HCT116 (cell line): Measurements from ENCODE around the gene GAD2. TPM values are rescaled to one million over a fixed set of nuclear protein-coding genes. Genes with fewer than 3 reads are reported as not detected.

ENCODE experiments used
- ATAC-seq: fragments of 200-7000 bp; cut with Tn5 transposase; 2 replicates; pipeline ENCODE4 v1.9.1; 2020; ENCODE audit warnings: mild to moderate bottlenecking, moderate library complexity
- BruUV-seq: library from RNA; stranded (reverse); fragments of 400-500 nt; replicated peaks from 2 replicates; lab custom pipeline; 2021; lab: Mats Ljungman, UMichigan
- CTCF ChIA-PET: fragments of 300-600 bp; sonication (Branson Sonifier 250); formaldehyde crosslinking; loops from one replicate; lab custom pipeline; 2021; ENCODE audit warnings: antibody characterized with exemption; lab: Charles Lee
- POLR2A ChIA-PET: fragments of 300-600, 350-600 bp; sonication (Branson Sonifier 250); formaldehyde crosslinking; loops from one replicate; lab custom pipeline; 2021; ENCODE audit warnings: antibody characterized with exemption; lab: Charles Lee
- RAD21 ChIA-PET, 2 experiments: fragments of 300-600 bp; sonication (Branson Sonifier 250); formaldehyde crosslinking; loops; one replicate each; lab custom pipeline; 2023; ENCODE audit warnings: low total read pairs in 2 of 2; ENCODE audit not compliant: uncharacterized antibody in 2 of 2, unreplicated experiment in 2 of 2, low non-redundant PET in 1 of 2; lab: Charles Lee
- DNase-seq: peaks from one replicate; pipeline ENCODE4 v3.0.0-alpha.2; 2010; ENCODE audit warnings: low read depth, low spot score
- H2AFZ ChIP-seq: fragments of 200-600 bp; shearing (Covaris generic), sonication (generic); 2 replicates; pipeline ENCODE4 v1.6.1; 2017; ENCODE audit warnings: low read depth, mixed run types, mixed read lengths, antibody characterized with exemption, low read length; ENCODE audit not compliant: poor library complexity, severe bottlenecking
- H3K27ac ChIP-seq: 2 replicates; pipeline ENCODE4 v1.5.1; 2012; ENCODE audit warnings: low read depth, low read length
- H3K27me3 ChIP-seq: fragments of 200-600 bp; sonication (generic); 2 replicates; pipeline ENCODE4 v1.6.1; 2016; ENCODE audit warnings: mixed run types, low read length, mixed read lengths; ENCODE audit not compliant: insufficient read depth
- H3K36me3 ChIP-seq, 2 experiments: fragments of 200-500 bp in 1 of 2; fragments of 200-600 bp in 1 of 2; sonication (Bioruptor generic) in 1 of 2; sonication (generic) in 1 of 2; 2 replicates each; pipeline versions ENCODE4 v1.5.1 to v1.6.1; 2014 to 2016; ENCODE audit warnings: low read length in 2 of 2, inconsistent platforms in 1 of 2, mixed read lengths in 1 of 2, mixed run types in 1 of 2; ENCODE audit not compliant: insufficient read depth in 2 of 2, control insufficient read depth in 1 of 2
- H3K4me1 ChIP-seq, 2 experiments: fragments of 200-600 bp in 1 of 2; sonication (generic) in 1 of 2; 2 replicates each; pipeline versions ENCODE4 v1.5.1 to v1.6.1; 2012 to 2017; ENCODE audit warnings: low read length in 2 of 2, inconsistent platforms in 1 of 2, mild to moderate bottlenecking in 1 of 2, mixed read lengths in 1 of 2, mixed run types in 1 of 2, moderate library complexity in 1 of 2; ENCODE audit not compliant: insufficient read depth in 2 of 2, control insufficient read depth in 1 of 2
- H3K4me2 ChIP-seq: fragments of 200-600 bp; sonication (generic); 2 replicates; pipeline ENCODE4 v1.6.1; 2017; ENCODE audit warnings: mixed run types, low read length, mixed read lengths
- H3K4me3 ChIP-seq, 2 experiments: fragments of 200-600 bp in 1 of 2; sonication (generic) in 1 of 2; replicated peaks in 1 of 2; 2 replicates each; pipeline ENCODE4 v1.5.1; 2011 to 2016; ENCODE audit warnings: low read length in 2 of 2, control low read depth in 1 of 2, low read depth in 1 of 2, mild to moderate bottlenecking in 1 of 2, mixed read lengths in 1 of 2, mixed run types in 1 of 2
- H3K79me2 ChIP-seq: fragments of 200-600 bp; sonication (generic); 2 replicates; pipeline ENCODE4 v1.6.1; 2017; ENCODE audit warnings: mild to moderate bottlenecking, mixed run types, low read length, moderate library complexity, mixed read lengths; ENCODE audit not compliant: insufficient read depth
- H3K9ac ChIP-seq: fragments of 200-600 bp; sonication (generic); 2 replicates; pipeline ENCODE4 v1.6.1; 2016; ENCODE audit warnings: low read length, mixed read lengths
- H3K9me2 ChIP-seq: fragments of 200-600 bp; sonication (generic), shearing (Covaris generic); 2 replicates; pipeline ENCODE4 v1.6.1; 2017; ENCODE audit warnings: mixed run types, mild to moderate bottlenecking, moderate library complexity; ENCODE audit not compliant: insufficient read depth
- H3K9me3 ChIP-seq, 2 experiments: fragments of 200-500 bp in 1 of 2; fragments of 200-600 bp in 1 of 2; sonication (Bioruptor generic) in 1 of 2; sonication (generic) in 1 of 2; 2 replicates each; pipeline ENCODE4 v1.6.1; 2014 to 2017; ENCODE audit warnings: low read length in 2 of 2, mixed read lengths in 2 of 2, inconsistent platforms in 1 of 2, low read depth in 1 of 2, mild to moderate bottlenecking in 1 of 2, mixed run types in 1 of 2, moderate library complexity in 1 of 2; ENCODE audit not compliant: control insufficient read depth in 1 of 2, insufficient read depth in 1 of 2
- H4K20me1 ChIP-seq: fragments of 200-600 bp; sonication (generic), shearing (Covaris generic); 2 replicates; pipeline ENCODE4 v1.6.1; 2017; ENCODE audit warnings: mixed run types, mild to moderate bottlenecking, moderate library complexity; ENCODE audit not compliant: insufficient read depth
- CEBPB ChIP-seq: IDR thresholded peaks from 2 replicates; pipeline ENCODE4 v1.6.1; 2012; ENCODE audit warnings: low read depth
- EGR1 ChIP-seq: IDR thresholded peaks from 2 replicates; pipeline ENCODE4 v1.6.1; 2012; ENCODE audit warnings: low read depth
- ELF1 ChIP-seq: IDR thresholded peaks from 2 replicates; pipeline ENCODE4 v1.6.1; 2012; ENCODE audit warnings: low read depth, borderline replicate concordance
- EZH2 ChIP-seq: fragments of 200-600 bp; sonication (generic); IDR thresholded peaks from 2 replicates; pipeline ENCODE4 v1.6.1; 2017; ENCODE audit warnings: antibody characterized with exemption, mixed run types
- EZH2phosphoT487 ChIP-seq: fragments of 200-600 bp; IDR thresholded peaks from 2 replicates; pipeline ENCODE4 v1.6.1; 2018; ENCODE audit warnings: antibody characterized with exemption, borderline replicate concordance
- JUND ChIP-seq: IDR thresholded peaks from 2 replicates; pipeline ENCODE4 v1.6.1; 2012
- POLR2A ChIP-seq: IDR thresholded peaks from 2 replicates; pipeline ENCODE4 v1.7.0; 2011; ENCODE audit warnings: borderline replicate concordance; ENCODE audit not compliant: insufficient read depth, insufficient read length; ENCODE audit errors: extremely low read depth
- POLR2AphosphoS5 ChIP-seq: IDR thresholded peaks from 2 replicates; pipeline ENCODE4 v1.6.1; 2011; ENCODE audit warnings: mild to moderate bottlenecking, low read depth, low read length, moderate library complexity
- RAD21 ChIP-seq: IDR thresholded peaks from 2 replicates; pipeline ENCODE4 v1.6.1; 2012; ENCODE audit warnings: low read depth, mild to moderate bottlenecking
- SIN3A ChIP-seq: IDR thresholded peaks from 2 replicates; pipeline ENCODE4 v1.6.1; 2012; ENCODE audit warnings: low read depth
- SP1 ChIP-seq: IDR thresholded peaks from 2 replicates; pipeline ENCODE4 v1.6.1; 2012; ENCODE audit warnings: low read depth
- SRF ChIP-seq: IDR thresholded peaks from 2 replicates; pipeline ENCODE4 v1.6.1; 2012; ENCODE audit warnings: low read depth
- TCF7L2 ChIP-seq: IDR thresholded peaks from 2 replicates; pipeline ENCODE4 v1.7.0; 2011; ENCODE audit warnings: borderline replicate concordance, inconsistent platforms; ENCODE audit not compliant: insufficient read depth, insufficient read length; ENCODE audit errors: extremely low read depth
- YY1 ChIP-seq: IDR thresholded peaks from 2 replicates; pipeline ENCODE4 v1.6.1; 2011; ENCODE audit warnings: low read length, low read depth, moderate library complexity, mild to moderate bottlenecking; ENCODE audit not compliant: insufficient replicate concordance; ENCODE audit errors: extremely low read depth
- ZFX ChIP-seq: fragments of 450-650 bp; IDR thresholded peaks from 2 replicates; pipeline ENCODE4 v1.6.1; 2017
- intact Hi-C: fragments of 100-400 bp; cut with micrococcal nuclease; formaldehyde crosslinking; loops from 2 replicates; pipeline ENCODE4 v1.10.0; 2022
- total RNA-seq: library from RNA; stranded (reverse); gene quantifications from one replicate; pipeline ENCODE4 v1.2.1, GENCODE V29; 2021; ENCODE audit not compliant: unreplicated experiment
- TF ChIP-seq, protein P1 (sequence below), 3 experiments: fragments of 200-600 bp in 1 of 3; sonication (generic) in 1 of 3; IDR thresholded peaks in 2 of 3; conservative IDR thresholded peaks in 1 of 3; 2 replicates each; pipeline ENCODE4 v1.5.1; 2012 to 2017; ENCODE audit warnings: low read depth in 2 of 3, low read length in 2 of 3, antibody characterized with exemption in 1 of 3, borderline replicate concordance in 1 of 3, control low read depth in 1 of 3, mild to moderate bottlenecking in 1 of 3, mixed read lengths in 1 of 3, mixed run types in 1 of 3, moderate library complexity in 1 of 3; ENCODE audit not compliant: insufficient read depth in 1 of 3
- TF ChIP-seq, protein P2 (sequence below): IDR thresholded peaks from 2 replicates; pipeline ENCODE4 v1.6.1; 2012
- TF ChIP-seq, protein P3 (sequence below): IDR thresholded peaks from 2 replicates; pipeline ENCODE4 v1.6.1; 2012
- TF ChIP-seq, protein P4 (sequence below): IDR thresholded peaks from 2 replicates; pipeline ENCODE4 v1.6.1; 2012; ENCODE audit warnings: low read depth
- TF ChIP-seq, protein P5 (sequence below): IDR thresholded peaks from 2 replicates; pipeline ENCODE4 v1.6.1; 2011; ENCODE audit warnings: mild to moderate bottlenecking, low read length, moderate library complexity; ENCODE audit not compliant: insufficient replicate concordance; ENCODE audit errors: extremely low read depth

The GAD2 gene
- total RNA-seq, 1 experiment from 2014 or later: not detected

DNA sequence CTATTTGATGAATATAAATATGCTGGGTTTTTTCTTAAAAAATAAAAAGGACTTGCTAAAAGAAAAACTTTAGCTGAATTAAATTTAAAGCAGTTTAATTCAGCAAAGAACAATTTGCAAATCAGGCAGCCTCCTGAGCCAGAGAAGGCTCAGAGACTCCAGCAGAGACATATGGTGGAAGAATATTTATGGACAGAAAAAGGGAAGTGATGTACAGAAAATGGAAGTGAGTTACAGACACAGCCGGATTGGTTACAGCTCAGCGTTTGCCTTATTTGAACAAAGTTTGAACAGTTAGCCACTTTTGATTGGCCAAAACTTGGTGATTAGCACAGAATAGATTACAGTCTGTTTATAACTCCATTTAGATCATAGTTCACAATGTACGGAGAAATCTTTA is 110.3 kb downstream of the GAD2 start:
- no peaks in the 10 kb centered on the region for H3K9me3 ChIP-seq
- H4K20me1 ChIP-seq: no peaks in the 10 kb centered on the region
- BruUV-seq: no TSS peak
- H3K4me1 ChIP-seq: peaks cover 4 to 8% of the 10 kb centered on the region in 2 experiments; a peak in 3 of 4 replicates
- CTCF ChIA-PET: no interaction called here
- no peak overlapping the region for H2AFZ ChIP-seq
- POLR2A ChIA-PET: no interaction called here
- RAD21 ChIA-PET: no interaction called here
- no peak for DNase-seq
- H3K27me3 ChIP-seq: no peaks in the 10 kb centered on the region; the same call in 1 of the 2 replicates
- no peak overlapping the region for H3K4me3 ChIP-seq
- TF ChIP-seq ZFX (no peak), YY1 (no peak), EGR1 (no peak), CEBPB (no peak), JUND (no peak), RAD21 (no peak), POLR2A (no peak), TCF7L2 (no peak), ELF1 (no peak), POLR2AphosphoS5 (no peak), SP1 (no peak), EZH2phosphoT487 (no peak), SRF (no peak), EZH2 (no peak), SIN3A (no peak)
- TF ChIP-seq, protein P1, sequence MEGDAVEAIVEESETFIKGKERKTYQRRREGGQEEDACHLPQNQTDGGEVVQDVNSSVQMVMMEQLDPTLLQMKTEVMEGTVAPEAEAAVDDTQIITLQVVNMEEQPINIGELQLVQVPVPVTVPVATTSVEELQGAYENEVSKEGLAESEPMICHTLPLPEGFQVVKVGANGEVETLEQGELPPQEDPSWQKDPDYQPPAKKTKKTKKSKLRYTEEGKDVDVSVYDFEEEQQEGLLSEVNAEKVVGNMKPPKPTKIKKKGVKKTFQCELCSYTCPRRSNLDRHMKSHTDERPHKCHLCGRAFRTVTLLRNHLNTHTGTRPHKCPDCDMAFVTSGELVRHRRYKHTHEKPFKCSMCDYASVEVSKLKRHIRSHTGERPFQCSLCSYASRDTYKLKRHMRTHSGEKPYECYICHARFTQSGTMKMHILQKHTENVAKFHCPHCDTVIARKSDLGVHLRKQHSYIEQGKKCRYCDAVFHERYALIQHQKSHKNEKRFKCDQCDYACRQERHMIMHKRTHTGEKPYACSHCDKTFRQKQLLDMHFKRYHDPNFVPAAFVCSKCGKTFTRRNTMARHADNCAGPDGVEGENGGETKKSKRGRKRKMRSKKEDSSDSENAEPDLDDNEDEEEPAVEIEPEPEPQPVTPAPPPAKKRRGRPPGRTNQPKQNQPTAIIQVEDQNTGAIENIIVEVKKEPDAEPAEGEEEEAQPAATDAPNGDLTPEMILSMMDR (IDR thresholded peaks at IDR 0.05 in 2 of 3, conservative IDR thresholded peaks at IDR 0.05 in 1 of 3; ENCODE audit: borderline replicate concordance in 1 of 3, insufficient read depth in 1 of 3, low read depth in 2 of 3, low read length in 2 of 3): no peak
- TF ChIP-seq, protein P2, sequence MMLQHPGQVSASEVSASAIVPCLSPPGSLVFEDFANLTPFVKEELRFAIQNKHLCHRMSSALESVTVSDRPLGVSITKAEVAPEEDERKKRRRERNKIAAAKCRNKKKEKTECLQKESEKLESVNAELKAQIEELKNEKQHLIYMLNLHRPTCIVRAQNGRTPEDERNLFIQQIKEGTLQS: no peak
- TF ChIP-seq, protein P3, sequence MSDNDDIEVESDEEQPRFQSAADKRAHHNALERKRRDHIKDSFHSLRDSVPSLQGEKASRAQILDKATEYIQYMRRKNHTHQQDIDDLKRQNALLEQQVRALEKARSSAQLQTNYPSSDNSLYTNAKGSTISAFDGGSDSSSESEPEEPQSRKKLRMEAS: no peak
- TF ChIP-seq, protein P4, sequence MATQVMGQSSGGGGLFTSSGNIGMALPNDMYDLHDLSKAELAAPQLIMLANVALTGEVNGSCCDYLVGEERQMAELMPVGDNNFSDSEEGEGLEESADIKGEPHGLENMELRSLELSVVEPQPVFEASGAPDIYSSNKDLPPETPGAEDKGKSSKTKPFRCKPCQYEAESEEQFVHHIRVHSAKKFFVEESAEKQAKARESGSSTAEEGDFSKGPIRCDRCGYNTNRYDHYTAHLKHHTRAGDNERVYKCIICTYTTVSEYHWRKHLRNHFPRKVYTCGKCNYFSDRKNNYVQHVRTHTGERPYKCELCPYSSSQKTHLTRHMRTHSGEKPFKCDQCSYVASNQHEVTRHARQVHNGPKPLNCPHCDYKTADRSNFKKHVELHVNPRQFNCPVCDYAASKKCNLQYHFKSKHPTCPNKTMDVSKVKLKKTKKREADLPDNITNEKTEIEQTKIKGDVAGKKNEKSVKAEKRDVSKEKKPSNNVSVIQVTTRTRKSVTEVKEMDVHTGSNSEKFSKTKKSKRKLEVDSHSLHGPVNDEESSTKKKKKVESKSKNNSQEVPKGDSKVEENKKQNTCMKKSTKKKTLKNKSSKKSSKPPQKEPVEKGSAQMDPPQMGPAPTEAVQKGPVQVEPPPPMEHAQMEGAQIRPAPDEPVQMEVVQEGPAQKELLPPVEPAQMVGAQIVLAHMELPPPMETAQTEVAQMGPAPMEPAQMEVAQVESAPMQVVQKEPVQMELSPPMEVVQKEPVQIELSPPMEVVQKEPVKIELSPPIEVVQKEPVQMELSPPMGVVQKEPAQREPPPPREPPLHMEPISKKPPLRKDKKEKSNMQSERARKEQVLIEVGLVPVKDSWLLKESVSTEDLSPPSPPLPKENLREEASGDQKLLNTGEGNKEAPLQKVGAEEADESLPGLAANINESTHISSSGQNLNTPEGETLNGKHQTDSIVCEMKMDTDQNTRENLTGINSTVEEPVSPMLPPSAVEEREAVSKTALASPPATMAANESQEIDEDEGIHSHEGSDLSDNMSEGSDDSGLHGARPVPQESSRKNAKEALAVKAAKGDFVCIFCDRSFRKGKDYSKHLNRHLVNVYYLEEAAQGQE: no peak
- TF ChIP-seq, protein P5, sequence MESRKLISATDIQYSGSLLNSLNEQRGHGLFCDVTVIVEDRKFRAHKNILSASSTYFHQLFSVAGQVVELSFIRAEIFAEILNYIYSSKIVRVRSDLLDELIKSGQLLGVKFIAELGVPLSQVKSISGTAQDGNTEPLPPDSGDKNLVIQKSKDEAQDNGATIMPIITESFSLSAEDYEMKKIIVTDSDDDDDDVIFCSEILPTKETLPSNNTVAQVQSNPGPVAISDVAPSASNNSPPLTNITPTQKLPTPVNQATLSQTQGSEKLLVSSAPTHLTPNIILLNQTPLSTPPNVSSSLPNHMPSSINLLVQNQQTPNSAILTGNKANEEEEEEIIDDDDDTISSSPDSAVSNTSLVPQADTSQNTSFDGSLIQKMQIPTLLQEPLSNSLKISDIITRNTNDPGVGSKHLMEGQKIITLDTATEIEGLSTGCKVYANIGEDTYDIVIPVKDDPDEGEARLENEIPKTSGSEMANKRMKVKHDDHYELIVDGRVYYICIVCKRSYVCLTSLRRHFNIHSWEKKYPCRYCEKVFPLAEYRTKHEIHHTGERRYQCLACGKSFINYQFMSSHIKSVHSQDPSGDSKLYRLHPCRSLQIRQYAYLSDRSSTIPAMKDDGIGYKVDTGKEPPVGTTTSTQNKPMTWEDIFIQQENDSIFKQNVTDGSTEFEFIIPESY: no peak
- TF ChIP-seq, all 23 proteins: peak for 0
- ATAC-seq: no peak
- Histone ChIP-seq H3K79me2 (no peaks in the 10 kb centered on the region), H3K4me2 (no peak overlapping the region), H3K9ac (no peak overlapping the region), H3K9me2 (no peaks in the 10 kb centered on the region), H3K36me3 (no peaks in the 10 kb centered on the region), H3K27ac (no peak overlapping the region)
- intact Hi-C loops: no loop called here
